Measurements from ENCODE around the gene PAGR1. TPM values are rescaled to one million over a fixed set of nuclear protein-coding genes. Genes with fewer than 3 reads are reported as not detected.

PAGR1 gene
- total and polyA plus RNA-seq, 9 of the 15 experiments (the other 6 are each of a cell fraction or from before 2014, with no cell fraction given) = 1.4 to 58.2 (median 16.8) TPM

GRCh38 chr16:29840240-29840639 lies 24.3 kb downstream of the PAGR1 start:
- no TSS peak for BruUV-seq (replicated peaks)
- Histone ChIP-seq H3K27me3 (ENCODE audit: control insufficient read depth in 2 of 2, insufficient read depth in 2 of 2, low read length in 2 of 2) (0 out of 5 replicates have a peak, but pooled peaks cover 0 to 4% of the 10 kb centered on the region in 2 experiments), H3K27ac (ENCODE audit: extremely low read depth, low read depth, low read length) (no peak overlapping the region), H3K9me1 (ENCODE audit: control insufficient read depth, insufficient read depth, low read length) (no peaks in the 10 kb centered on the region), H3K9me3 (replicated peaks; ENCODE audit: control insufficient read depth, insufficient read depth, low read depth, low read length) (no peaks in the 10 kb centered on the region), H3K79me2 (ENCODE audit: control insufficient read depth, insufficient read depth, low read length) (no peaks in the 10 kb centered on the region), H3K36me3 (ENCODE audit: control insufficient read depth, insufficient read depth, low read length) (no peaks in the 10 kb centered on the region), H3K4me1 (replicated peaks in 1 of 2; ENCODE audit: control insufficient read depth in 2 of 2, insufficient read depth in 2 of 2, low read length in 2 of 2) (peaks cover 0 to 27% of the 10 kb centered on the region in 2 experiments; a peak in 2 of 5 replicates), H3K4me3 (no peak overlapping the region), H3K9ac (ENCODE audit: insufficient read depth in 1 of 2, low read depth in 2 of 2, low read length in 2 of 2) (peak overlapping the region in 1 of 2 experiments; percentile 65; a peak in 2 of 4 replicates), H4K20me1 (replicated peaks; ENCODE audit: control insufficient read depth, insufficient read depth, low read length) (no peaks in the 10 kb centered on the region), H2AFZ (ENCODE audit: low read depth, low read length) (no peak overlapping the region), H3K4me2 (ENCODE audit: insufficient read depth, low read length) (no peak overlapping the region)
- DNase-seq (ENCODE audit: extremely low read depth in 1 of 4, low spot score in 3 of 4) (no peak), FAIRE-seq (no peak), ATAC-seq (no peak)
- WGBS (ENCODE audit: insufficient coverage, low coverage, missing lambda C conversion rate) = 45% methylated on average over 7 of the region's 10 CpGs
- ChIA-PET POLR2A (interaction anchor here (2.1 kb wide), 1 partner anchor 10 kb away, joined by 4 read pairs; no protein-coding TSS in a partner anchor), CTCF (ENCODE audit: low intra/inter-chr PET ratio) (no interaction called here)
- TF ChIP-seq ZNF277 (CRISPR knock-in tag; IDR thresholded peaks at IDR 0.05; ENCODE audit: borderline replicate concordance) (no peak), SMARCE1 (IDR thresholded peaks at IDR 0.05) (no peak)
- intact Hi-C loops (cut with micrococcal nuclease) = no loop called here
- in situ Hi-C loops (cut with MboI) = no loop called here

- WGBS (ENCODE audit: insufficient coverage, low coverage, missing lambda C conversion rate) = 54% methylated on average over 23 of the region's 23 CpGs
Measured at GRCh38 chr16:29841631-29842030, 25.7 kb downstream of the PAGR1 start.

More at GRCh38 chr16:29841631-29842030, 25.7 kb downstream of the PAGR1 start:
- no peaks in the 10 kb centered on the region for H3K9me3 ChIP-seq (replicated peaks; ENCODE audit: control insufficient read depth, insufficient read depth, low read depth, low read length)
- no peak for ATAC-seq
- no TSS peak for BruUV-seq (replicated peaks)
- H3K4me3 ChIP-seq = no peak overlapping the region
- H3K9me1 ChIP-seq (ENCODE audit: control insufficient read depth, insufficient read depth, low read length) = no peaks in the 10 kb centered on the region
- peaks cover 0 to 34% of the 10 kb centered on the region in 2 experiments; a peak in 2 of 5 replicates for H3K4me1 ChIP-seq (replicated peaks in 1 of 2; ENCODE audit: control insufficient read depth in 2 of 2, insufficient read depth in 2 of 2, low read length in 2 of 2)
- H3K79me2 ChIP-seq (ENCODE audit: control insufficient read depth, insufficient read depth, low read length) = no peaks in the 10 kb centered on the region
- intact Hi-C loops (cut with micrococcal nuclease) = no loop called here
- no peak overlapping the region; a peak in 1 of 4 replicates for H3K9ac ChIP-seq (ENCODE audit: insufficient read depth in 1 of 2, low read depth in 2 of 2, low read length in 2 of 2)
- DNase-seq (ENCODE audit: extremely low read depth in 1 of 4, low spot score in 3 of 4) = no peak
- POLR2A ChIA-PET = interaction anchor here (0.7 to 2.1 kb wide), 3 partner anchors 9 to 113 kb away, joined by 3 to 4 read pairs (median 3); no protein-coding TSS in a partner anchor
- no peaks in the 10 kb centered on the region for H4K20me1 ChIP-seq (replicated peaks; ENCODE audit: control insufficient read depth, insufficient read depth, low read length)
- no peak for TF ChIP-seq NFIC (IDR thresholded peaks at IDR 0.05)
- TF ChIP-seq ZBED1 (IDR thresholded peaks at IDR 0.05) = no peak
- TF ChIP-seq ZNF395 (CRISPR knock-in tag; IDR thresholded peaks at IDR 0.05) = no peak
- no peak for TF ChIP-seq NCOA4 (IDR thresholded peaks at IDR 0.05; ENCODE audit: partially characterized antibody)
- no peak for TF ChIP-seq KDM1A (IDR thresholded peaks at IDR 0.05)
- no peak for TF ChIP-seq ZZZ3 (IDR thresholded peaks at IDR 0.05)
- TF ChIP-seq MIER1 (IDR thresholded peaks at IDR 0.05; ENCODE audit: low read depth) = no peak
- in situ Hi-C loops (cut with MboI) = no loop called here
- H3K27ac ChIP-seq (ENCODE audit: extremely low read depth, low read depth, low read length) = no peak overlapping the region
- FAIRE-seq = no peak
- H2AFZ ChIP-seq (ENCODE audit: low read depth, low read length) = no peak overlapping the region
- no peak overlapping the region for H3K4me2 ChIP-seq (ENCODE audit: insufficient read depth, low read length)
- no peaks in the 10 kb centered on the region for H3K36me3 ChIP-seq (ENCODE audit: control insufficient read depth, insufficient read depth, low read length)
- CTCF ChIA-PET (ENCODE audit: low intra/inter-chr PET ratio) = no interaction called here
- H3K27me3 ChIP-seq (ENCODE audit: control insufficient read depth in 2 of 2, insufficient read depth in 2 of 2, low read length in 2 of 2) = 0 out of 5 replicates have a peak, but pooled peaks cover 0 to 4% of the 10 kb centered on the region in 2 experiments

Measured in K562 (cell line).